Measurements from ENCODE around the gene SLC35D2.
"Not testable (repeated sequence)": the region's sequence is repeated elsewhere in the genome, so short reads cannot be mapped to it uniquely, and the experiment has no call there.

Gene SLC35D2

DNA sequence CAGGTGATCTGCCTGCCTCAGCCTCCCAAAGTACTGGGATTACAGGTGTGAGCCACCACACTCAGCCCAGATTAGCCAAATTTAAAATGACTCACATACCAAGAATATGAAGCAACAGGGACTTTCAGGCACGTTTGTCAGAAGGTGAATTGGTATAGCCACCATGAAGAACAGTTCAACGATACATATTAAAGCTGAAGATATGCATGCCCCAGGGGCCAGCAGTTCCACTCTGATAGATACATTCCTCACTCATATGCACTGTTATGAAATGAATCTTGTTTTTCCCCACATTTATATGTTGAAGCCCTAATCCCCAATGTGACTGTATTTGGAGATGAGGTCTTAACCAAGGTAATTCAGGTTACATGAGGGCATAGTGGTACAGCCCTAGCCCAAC lies 22.5 kb downstream of the SLC35D2 start:
- no peak for TF ChIP-seq CTCF (IDR thresholded peaks at IDR 0.05; ENCODE audit: control insufficient read depth, extremely low read depth, insufficient read depth)
- DNase-seq (ENCODE audit: low read depth): no peak
- H3K4me3 ChIP-seq (ENCODE audit: low read depth, low read length): no peak overlapping the region

DNA sequence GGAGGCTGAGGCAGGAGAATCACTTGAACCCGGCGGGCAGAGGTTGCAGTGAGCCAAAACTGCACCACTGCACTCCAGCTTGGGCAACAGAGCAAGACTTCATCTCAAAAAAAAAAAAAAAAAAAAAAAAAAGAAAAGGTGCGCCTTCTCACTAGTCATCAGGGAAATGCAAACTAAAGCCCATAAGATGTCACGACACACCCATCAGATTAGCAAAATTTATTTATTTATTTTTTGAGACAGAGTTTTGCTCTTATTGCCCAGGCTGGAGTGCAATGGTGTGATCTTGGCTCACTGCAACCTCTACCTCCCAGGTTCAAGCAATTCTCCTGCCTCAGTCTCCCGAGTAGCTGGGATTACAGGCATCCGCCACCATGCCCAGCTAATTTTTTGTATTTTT lies 23.0 kb downstream of the SLC35D2 start:
- H3K4me3 ChIP-seq (ENCODE audit: low read depth, low read length); DNase-seq (ENCODE audit: low read depth): not testable (repeated sequence)

GRCh38 chr9:96350866-96351265 lies 32.6 kb downstream of the SLC35D2 start:
- TF ChIP-seq CTCF (IDR thresholded peaks at IDR 0.05; ENCODE audit: control insufficient read depth, extremely low read depth, insufficient read depth): no peak
- no peak overlapping the region for H3K4me3 ChIP-seq (ENCODE audit: low read depth, low read length)
- no peak for DNase-seq (ENCODE audit: low read depth)

- TF ChIP-seq CTCF (IDR thresholded peaks at IDR 0.05; ENCODE audit: control insufficient read depth, extremely low read depth, insufficient read depth): no peak
- no peak overlapping the region for H3K4me3 ChIP-seq (ENCODE audit: low read depth, low read length)
- DNase-seq (ENCODE audit: low read depth): no peak
Observed at GRCh38 chr9:96348261-96348660, 35.2 kb downstream of the SLC35D2 start.

- TF ChIP-seq CTCF (IDR thresholded peaks at IDR 0.05; ENCODE audit: control insufficient read depth, extremely low read depth, insufficient read depth): no peak
- no peak overlapping the region for H3K4me3 ChIP-seq (ENCODE audit: low read depth, low read length)
- DNase-seq (ENCODE audit: low read depth): no peak
Observed at GRCh38 chr9:96345551-96345950, 38.0 kb downstream of the SLC35D2 start.

DNA sequence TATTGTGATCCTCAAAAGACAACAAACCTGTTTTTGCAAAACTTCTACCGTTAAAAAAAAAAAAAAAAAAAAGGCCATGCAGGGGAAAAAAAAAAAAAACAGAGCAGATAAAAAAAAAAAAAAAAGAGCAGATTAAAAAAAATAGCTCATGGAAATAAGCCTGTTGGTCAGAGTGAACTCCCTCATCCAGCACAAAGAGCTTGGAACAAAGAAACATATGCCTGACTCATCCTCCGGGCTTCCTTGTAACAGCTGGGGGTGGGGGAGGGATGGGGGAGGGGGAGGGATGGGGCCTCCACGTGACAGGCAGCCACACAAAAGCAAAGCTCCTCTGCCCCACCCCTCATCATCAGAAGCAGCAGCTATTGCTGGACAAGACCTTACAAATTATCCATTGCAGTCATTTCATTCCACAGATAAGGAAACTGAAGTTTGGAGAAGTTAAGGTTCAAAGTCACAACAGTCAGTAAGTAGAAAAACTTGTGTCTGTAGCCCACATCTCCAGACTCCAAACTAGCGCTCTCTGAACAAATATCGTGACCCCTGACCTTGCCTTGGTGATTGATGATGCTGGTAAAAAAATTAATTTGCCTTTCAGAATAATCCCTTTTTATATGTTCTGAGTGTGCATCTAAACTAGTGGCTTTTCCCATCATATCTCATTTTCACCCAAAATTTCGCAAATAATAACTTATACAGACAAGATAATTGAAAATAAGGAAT lies 38.9 kb downstream of the SLC35D2 start:
- DNase-seq (ENCODE audit: low read depth): peak; percentile 13
- no peak for TF ChIP-seq CTCF (IDR thresholded peaks at IDR 0.05; ENCODE audit: control insufficient read depth, extremely low read depth, insufficient read depth)
- no peak overlapping the region for H3K4me3 ChIP-seq (ENCODE audit: low read depth, low read length)

- H3K4me3 ChIP-seq (ENCODE audit: low read depth, low read length): no peak overlapping the region
- no peak for DNase-seq (ENCODE audit: low read depth)
- TF ChIP-seq CTCF (IDR thresholded peaks at IDR 0.05; ENCODE audit: control insufficient read depth, extremely low read depth, insufficient read depth): no peak
Observed at GRCh38 chr9:96343515-96344360, 39.8 kb downstream of the SLC35D2 start.

Data from LNCaP clone FGC (cell line).